ENCODE measurements around the gene RNF125. TPM values are rescaled to one million over a fixed set of nuclear protein-coding genes. Genes with fewer than 3 reads are reported as not detected.

The RNF125 gene
- total and polyA plus RNA-seq, 9 of the 15 experiments (the other 6 are each of a cell fraction or from before 2014, with no cell fraction given), result 0.01 to 0.29 (median 0.07) TPM; not detected in 1

- TF ChIP-seq ELK3 (CRISPR knock-in tag; IDR thresholded peaks at IDR 0.05), result no peak
- peak; percentile 92 to 96 for TF ChIP-seq E2F6 (IDR thresholded peaks at IDR 0.05; ENCODE audit: borderline replicate concordance in 1 of 2, extremely low read depth in 1 of 2, insufficient read depth in 1 of 2, insufficient read length in 1 of 2, low read depth in 1 of 2, low read length in 1 of 2, poor library complexity in 1 of 2, severe bottlenecking in 1 of 2)
- no peak for TF ChIP-seq PHTF2 (CRISPR knock-in tag; IDR thresholded peaks at IDR 0.05)
- TF ChIP-seq TSHZ1 (CRISPR knock-in tag; IDR thresholded peaks at IDR 0.05), result no peak
- TF ChIP-seq ZNF41 (CRISPR knock-in tag; conservative IDR thresholded peaks at IDR 0.05), result no peak
- no peak for TF ChIP-seq MTA2 (IDR thresholded peaks at IDR 0.05; ENCODE audit: low read depth)
- TF ChIP-seq ZBTB26 (CRISPR knock-in tag; IDR thresholded peaks at IDR 0.05), result no peak
- TF ChIP-seq HBP1 (CRISPR knock-in tag; IDR thresholded peaks at IDR 0.05), result no peak
- 0 out of 4 replicates have a peak, but pooled peaks have one; percentile 44 to 52 for TF ChIP-seq FOXK2 (conservative IDR thresholded peaks at IDR 0.05 in 1 of 2, IDR thresholded peaks at IDR 0.05 in 1 of 2; ENCODE audit: low read depth in 2 of 2)
- TF ChIP-seq BCL6 (CRISPR knock-in tag; IDR thresholded peaks at IDR 0.05), result no peak
- TF ChIP-seq ZNF280B (CRISPR knock-in tag; IDR thresholded peaks at IDR 0.05), result no peak
- no peak for TF ChIP-seq CHAMP1 (IDR thresholded peaks at IDR 0.05)
- TF ChIP-seq ZKSCAN3 (CRISPR knock-in tag; IDR thresholded peaks at IDR 0.05), result no peak
These were observed 73.2 kb downstream of the RNF125 start, which contains the start of gene RNF138 (continued) for GRCh38 chr18:32091724-32092421.
